HEK293T (cell line): ENCODE measurements around the gene OR52L1.

Experiments
- FOXK2 ChIP-seq: fragments of 450-650 bp; IDR thresholded peaks from 2 replicates; pipeline ENCODE4 v1.6.1; 2016; ENCODE audit warnings: mild to moderate bottlenecking
- SP1 ChIP-seq: fragments of 450-650 bp; IDR thresholded peaks from 2 replicates; pipeline ENCODE4 v1.6.1; 2017

DNA sequence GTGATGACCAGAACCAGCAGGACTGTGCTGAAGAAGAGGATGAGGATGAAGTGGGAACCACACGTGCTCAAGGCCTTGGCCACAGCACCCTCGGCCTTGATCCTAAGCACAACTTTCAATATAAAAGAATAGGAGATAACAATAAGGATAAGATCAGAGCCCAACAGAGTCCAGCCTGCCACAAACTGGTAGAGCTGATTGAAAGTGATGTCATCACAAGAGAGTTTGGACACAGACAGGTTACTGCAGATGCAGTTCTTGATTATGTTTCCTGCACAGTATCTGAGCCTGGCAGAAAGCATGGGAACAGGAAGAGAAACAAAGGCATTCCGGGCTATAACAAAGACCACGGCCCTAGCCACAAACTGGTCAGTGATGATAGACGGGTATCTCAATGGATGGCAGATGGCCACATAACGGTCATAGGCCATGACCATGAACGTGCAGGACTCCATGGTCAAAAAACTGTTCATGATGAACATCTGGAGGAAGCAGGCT lies 15.5 kb upstream of the OR52L1 start:
- no peak for TF ChIP-seq SP1
- no peak for TF ChIP-seq FOXK2
